Muscle of leg (tissue), 11 donors: ENCODE data around the gene NBEA. TPM values are rescaled to one million over a fixed set of nuclear protein-coding genes. Genes with fewer than 3 reads are reported as not detected.

ENCODE experiments used
- DNase-seq: peaks from one replicate; pipeline ENCODE4 v3.0.0; 2013
- H3K27ac ChIP-seq: one replicate; pipeline ENCODE4 v1.5.1; 2013; ENCODE audit warnings: mild to moderate bottlenecking, low read length, control low read depth
- H3K27me3 ChIP-seq: one replicate; pipeline ENCODE4 v1.6.1; 2013; ENCODE audit warnings: low read length; ENCODE audit not compliant: control insufficient read depth, insufficient read depth
- H3K36me3 ChIP-seq: one replicate; pipeline ENCODE4 v1.6.1; 2013; ENCODE audit warnings: low read length; ENCODE audit not compliant: control insufficient read depth, insufficient read depth
- H3K4me1 ChIP-seq: one replicate; pipeline ENCODE4 v1.6.1; 2013; ENCODE audit warnings: low read length; ENCODE audit not compliant: control insufficient read depth, insufficient read depth
- H3K4me3 ChIP-seq: one replicate; pipeline ENCODE4 v1.5.1; 2013; ENCODE audit warnings: low read length, control low read depth
- H3K9me3 ChIP-seq: replicated peaks from 2 replicates; pipeline ENCODE4 v1.6.1; 2013; ENCODE audit warnings: low read depth, low read length; ENCODE audit not compliant: control insufficient read depth
- WGBS: methylation state at CpG from one replicate; pipeline ENCODE4 v1.1.5; 2013; ENCODE audit warnings: missing lambda C conversion rate; ENCODE audit not compliant: insufficient coverage; 5-methylcytosine and 5-hydroxymethylcytosine counted together
- polyA plus RNA-seq, 8 donors: library from polyadenylated mRNA; unstranded; fragments of 120-200 nt; gene quantifications; one replicate each; pipeline versions ENCODE4 v1.2.1 to v1.2.3, GENCODE V29; 2013; ENCODE audit warnings: inconsistent platforms in 1 of 8, low replicate concordance in 1 of 8; ENCODE audit not compliant: insufficient read length in 8 of 8, insufficient read depth in 1 of 8
- total RNA-seq: library from RNA; stranded (reverse); fragments of 120-200 nt; gene quantifications from one replicate; pipeline ENCODE4 v1.2.4, GENCODE V29; 2013

Gene NBEA
- total and polyA plus RNA-seq, 9 donors = 10.1 to 19.8 (median 16.0) TPM

GRCh38 chr13:35252536-35253205, 310.6 kb downstream of the NBEA start:
- Histone ChIP-seq H3K36me3 (peaks cover 9% of the 10 kb centered on the region), H3K4me1 (no peaks in the 10 kb centered on the region), H3K27ac (no peak overlapping the region), H3K27me3 (no peaks in the 10 kb centered on the region), H3K4me3 (no peak overlapping the region), H3K9me3 (peaks cover 11% of the 10 kb centered on the region)
- DNase-seq = no peak
- 89% methylated on average over 2 of the region's 4 CpGs for WGBS

- DNase-seq = no peak
These were observed 313.2 kb downstream of the NBEA start for GRCh38 chr13:35255241-35255640.

GRCh38 chr13:35256459-35257148, 314.5 kb downstream of the NBEA start:
- peaks cover under 1% of the 10 kb centered on the region for H3K36me3 ChIP-seq
- 97% methylated on average over 7 of the region's 9 CpGs for WGBS

More at GRCh38 chr13:35255241-35255640, 313.2 kb downstream of the NBEA start:
- WGBS = 98% methylated on average over 8 of the region's 8 CpGs
- Histone ChIP-seq H3K4me1 (no peaks in the 10 kb centered on the region), H3K36me3 (peaks cover 9% of the 10 kb centered on the region), H3K27ac (no peak overlapping the region), H3K27me3 (no peaks in the 10 kb centered on the region), H3K9me3 (peaks cover 9% of the 10 kb centered on the region), H3K4me3 (no peak overlapping the region)

GRCh38 chr13:35260316-35260715, 318.2 kb downstream of the NBEA start:
- Histone ChIP-seq H3K4me3 (no peak overlapping the region), H3K27ac (no peak overlapping the region), H3K9me3 (peaks cover 9% of the 10 kb centered on the region), H3K4me1 (no peaks in the 10 kb centered on the region), H3K36me3 (no peaks in the 10 kb centered on the region), H3K27me3 (no peaks in the 10 kb centered on the region)
- DNase-seq = no peak

More at GRCh38 chr13:35256459-35257148, 314.5 kb downstream of the NBEA start:
- Histone ChIP-seq H3K27ac (no peak overlapping the region), H3K27me3 (no peaks in the 10 kb centered on the region), H3K4me3 (no peak overlapping the region), H3K9me3 (peaks cover 9% of the 10 kb centered on the region), H3K4me1 (no peaks in the 10 kb centered on the region)
- DNase-seq = no peak

- no peak overlapping the region for H3K4me3 ChIP-seq
- H3K36me3 ChIP-seq = no peaks in the 10 kb centered on the region
- H3K9me3 ChIP-seq = no peaks in the 10 kb centered on the region
- DNase-seq = no peak
- H3K4me1 ChIP-seq = no peaks in the 10 kb centered on the region
- WGBS = no CpG with 5 or more reads among the region's 3 CpGs
- H3K27me3 ChIP-seq = no peaks in the 10 kb centered on the region
- H3K27ac ChIP-seq = no peak overlapping the region
These were observed 324.3 kb downstream of the NBEA start for GRCh38 chr13:35266412-35266811.

- DNase-seq = no peak
- no peaks in the 10 kb centered on the region for H3K4me1 ChIP-seq
- H3K4me3 ChIP-seq = no peak overlapping the region
- no peaks in the 10 kb centered on the region for H3K27me3 ChIP-seq
- H3K27ac ChIP-seq = no peak overlapping the region
- H3K9me3 ChIP-seq = no peaks in the 10 kb centered on the region
- H3K36me3 ChIP-seq = no peaks in the 10 kb centered on the region
These were observed 336.8 kb downstream of the NBEA start for GRCh38 chr13:35278917-35279316.

GRCh38 chr13:35279500-35279899, 337.4 kb downstream of the NBEA start:
- WGBS = no CpG with 5 or more reads among the region's 1 CpG
- DNase-seq = no peak
- H3K27ac ChIP-seq = no peak overlapping the region
- no peaks in the 10 kb centered on the region for H3K27me3 ChIP-seq
- H3K4me1 ChIP-seq = no peaks in the 10 kb centered on the region
- H3K4me3 ChIP-seq = no peak overlapping the region
- no peaks in the 10 kb centered on the region for H3K9me3 ChIP-seq
- no peaks in the 10 kb centered on the region for H3K36me3 ChIP-seq

GRCh38 chr13:35283856-35284255, 341.8 kb downstream of the NBEA start:
- H3K27ac ChIP-seq = no peak overlapping the region
- no peaks in the 10 kb centered on the region for H3K36me3 ChIP-seq
- no peaks in the 10 kb centered on the region for H3K27me3 ChIP-seq
- WGBS = no CpG with 5 or more reads among the region's 1 CpG
- DNase-seq = peak; percentile 6
- no peak overlapping the region for H3K4me3 ChIP-seq
- H3K9me3 ChIP-seq = no peaks in the 10 kb centered on the region
- H3K4me1 ChIP-seq = no peaks in the 10 kb centered on the region

- Histone ChIP-seq H3K27me3 (no peaks in the 10 kb centered on the region), H3K36me3 (no peaks in the 10 kb centered on the region), H3K27ac (no peak overlapping the region), H3K4me3 (no peak overlapping the region), H3K4me1 (no peaks in the 10 kb centered on the region), H3K9me3 (no peaks in the 10 kb centered on the region)
- 75% methylated on average over 2 of the region's 4 CpGs for WGBS
- no peak for DNase-seq
These were observed 343.6 kb downstream of the NBEA start for GRCh38 chr13:35285677-35286076.

- Histone ChIP-seq H3K4me3 (no peak overlapping the region), H3K27ac (no peak overlapping the region), H3K4me1 (no peaks in the 10 kb centered on the region), H3K9me3 (no peaks in the 10 kb centered on the region), H3K36me3 (no peaks in the 10 kb centered on the region), H3K27me3 (no peaks in the 10 kb centered on the region)
- no CpG with 5 or more reads among the region's 1 CpG for WGBS
- no peak for DNase-seq
These were observed 350.3 kb downstream of the NBEA start for GRCh38 chr13:35292329-35292728.
